ENCODE measurements around the gene RAB11FIP4. TPM values are rescaled to one million over a fixed set of nuclear protein-coding genes. Genes with fewer than 3 reads are reported as not detected.

RAB11FIP4 gene
- total and polyA plus RNA-seq, 10 of the 15 experiments (the other 5 are each of a cell fraction or from before 2014, with no cell fraction given), result 1.4 to 27.0 (median 17.6) TPM

DNA sequence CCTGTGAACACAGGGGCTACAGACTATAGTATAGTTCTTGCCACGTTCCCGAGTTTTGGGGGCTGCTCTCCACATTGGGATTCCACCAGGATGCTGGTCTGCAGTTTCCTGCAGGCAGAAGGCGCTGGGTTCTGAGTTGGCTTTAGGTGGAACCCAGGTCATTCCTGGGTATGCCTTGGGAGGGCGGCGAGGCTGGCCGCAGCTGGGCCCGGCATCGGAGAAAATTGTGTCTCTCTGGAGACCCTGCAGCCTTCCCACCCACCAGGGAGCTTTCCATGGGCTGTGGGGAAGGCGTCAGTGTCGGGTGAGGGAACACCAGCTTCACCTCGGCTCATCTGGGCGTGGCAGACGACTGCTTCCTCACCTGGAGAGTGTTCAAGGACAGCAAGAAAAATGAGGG lies 183.6 kb downstream of the RAB11FIP4 start:
- Histone ChIP-seq H3K4me1 (ENCODE audit: control insufficient read depth, insufficient read depth, low read length) (peaks cover 4% of the 10 kb centered on the region; the same call in 1 of the 2 replicates), H3K36me3 (ENCODE audit: control insufficient read depth in 2 of 2, insufficient read depth in 2 of 2, low read length in 1 of 2) (no peaks in the 10 kb centered on the region), H3K27ac (ENCODE audit: control insufficient read depth, insufficient read depth) (no peak overlapping the region), H3K4me2 (ENCODE audit: control insufficient read depth, insufficient read depth) (no peak overlapping the region), H3K27me3 (replicated peaks in 1 of 2; ENCODE audit: control insufficient read depth in 2 of 2, insufficient read depth in 2 of 2, low read length in 1 of 2) (no peaks in the 10 kb centered on the region; a peak in 1 of 4 replicates), H3K4me3 (no peak overlapping the region), H4K20me1 (ENCODE audit: control insufficient read depth, insufficient read depth) (no peaks in the 10 kb centered on the region), H3K9me3 (replicated peaks; ENCODE audit: control insufficient read depth, insufficient read depth, low read length) (no peaks in the 10 kb centered on the region), H2AFZ (ENCODE audit: control insufficient read depth, low read depth, low read length) (no peak overlapping the region), H3K79me2 (ENCODE audit: control insufficient read depth, insufficient read depth, low read length) (no peaks in the 10 kb centered on the region), H3K9ac (ENCODE audit: control insufficient read depth, insufficient read depth, low read length) (no peak overlapping the region)
- ChIA-PET POLR2A (no interaction called here), SMC1A (ENCODE audit: uncharacterized antibody, unreplicated experiment) (no interaction called here), CTCF (interaction anchor here (1.9 kb wide), 1 partner anchor 267 kb away, joined by 6 read pairs; no protein-coding TSS in a partner anchor), RAD21 (ENCODE audit: unreplicated experiment) (no interaction called here)
- intact Hi-C loops (cut with micrococcal nuclease; ENCODE audit: unreplicated experiment) (no loop called here), in situ Hi-C loops (cut with MboI) (no loop called here)
- 30% methylated on average over 13 of the region's 13 CpGs for WGBS (ENCODE audit: insufficient coverage, insufficient replicate concordance, low lambda C conversion rate, missing lambda C conversion rate)
- BruUV-seq (replicated peaks), result no TSS peak
- TF ChIP-seq CBX5 (IDR thresholded peaks at IDR 0.05; ENCODE audit: low read depth) (no peak), ETV6 (conservative IDR thresholded peaks at IDR 0.05 in 1 of 2, IDR thresholded peaks at IDR 0.05 in 1 of 2; ENCODE audit: borderline replicate concordance in 1 of 2, low read depth in 1 of 2) (no peak), BACH1 (IDR thresholded peaks at IDR 0.05; ENCODE audit: borderline replicate concordance) (no peak), SPI1 (IDR thresholded peaks at IDR 0.05; ENCODE audit: borderline replicate concordance, insufficient read depth, low read depth, low read length) (no peak), RBBP5 (conservative IDR thresholded peaks at IDR 0.05) (no peak), ZBED1 (IDR thresholded peaks at IDR 0.05; ENCODE audit: borderline replicate concordance) (no peak), EGR1 (IDR thresholded peaks at IDR 0.05; ENCODE audit: borderline replicate concordance in 1 of 2, low read depth in 2 of 2, low read length in 2 of 2) (no peak), NR2F1 (conservative IDR thresholded peaks at IDR 0.05) (no peak), ZNF217 (IDR thresholded peaks at IDR 0.05) (no peak), SUZ12 (IDR thresholded peaks at IDR 0.05; ENCODE audit: unreplicated experiment) (no peak), PML (IDR thresholded peaks at IDR 0.05; ENCODE audit: low read length) (no peak), KDM1A (IDR thresholded peaks at IDR 0.05; ENCODE audit: borderline replicate concordance) (no peak), CHD4 (IDR thresholded peaks at IDR 0.05) (no peak)
- TF ChIP-seq, protein P1, sequence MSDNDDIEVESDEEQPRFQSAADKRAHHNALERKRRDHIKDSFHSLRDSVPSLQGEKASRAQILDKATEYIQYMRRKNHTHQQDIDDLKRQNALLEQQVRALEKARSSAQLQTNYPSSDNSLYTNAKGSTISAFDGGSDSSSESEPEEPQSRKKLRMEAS (IDR thresholded peaks at IDR 0.05; ENCODE audit: low read depth, low read length), result no peak
- TF ChIP-seq, protein P2, sequence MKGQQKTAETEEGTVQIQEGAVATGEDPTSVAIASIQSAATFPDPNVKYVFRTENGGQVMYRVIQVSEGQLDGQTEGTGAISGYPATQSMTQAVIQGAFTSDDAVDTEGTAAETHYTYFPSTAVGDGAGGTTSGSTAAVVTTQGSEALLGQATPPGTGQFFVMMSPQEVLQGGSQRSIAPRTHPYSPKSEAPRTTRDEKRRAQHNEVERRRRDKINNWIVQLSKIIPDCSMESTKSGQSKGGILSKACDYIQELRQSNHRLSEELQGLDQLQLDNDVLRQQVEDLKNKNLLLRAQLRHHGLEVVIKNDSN (IDR thresholded peaks at IDR 0.05; ENCODE audit: borderline replicate concordance, extremely low read length, insufficient read depth, low read depth, low read length), result no peak
- TF ChIP-seq, protein P3, sequence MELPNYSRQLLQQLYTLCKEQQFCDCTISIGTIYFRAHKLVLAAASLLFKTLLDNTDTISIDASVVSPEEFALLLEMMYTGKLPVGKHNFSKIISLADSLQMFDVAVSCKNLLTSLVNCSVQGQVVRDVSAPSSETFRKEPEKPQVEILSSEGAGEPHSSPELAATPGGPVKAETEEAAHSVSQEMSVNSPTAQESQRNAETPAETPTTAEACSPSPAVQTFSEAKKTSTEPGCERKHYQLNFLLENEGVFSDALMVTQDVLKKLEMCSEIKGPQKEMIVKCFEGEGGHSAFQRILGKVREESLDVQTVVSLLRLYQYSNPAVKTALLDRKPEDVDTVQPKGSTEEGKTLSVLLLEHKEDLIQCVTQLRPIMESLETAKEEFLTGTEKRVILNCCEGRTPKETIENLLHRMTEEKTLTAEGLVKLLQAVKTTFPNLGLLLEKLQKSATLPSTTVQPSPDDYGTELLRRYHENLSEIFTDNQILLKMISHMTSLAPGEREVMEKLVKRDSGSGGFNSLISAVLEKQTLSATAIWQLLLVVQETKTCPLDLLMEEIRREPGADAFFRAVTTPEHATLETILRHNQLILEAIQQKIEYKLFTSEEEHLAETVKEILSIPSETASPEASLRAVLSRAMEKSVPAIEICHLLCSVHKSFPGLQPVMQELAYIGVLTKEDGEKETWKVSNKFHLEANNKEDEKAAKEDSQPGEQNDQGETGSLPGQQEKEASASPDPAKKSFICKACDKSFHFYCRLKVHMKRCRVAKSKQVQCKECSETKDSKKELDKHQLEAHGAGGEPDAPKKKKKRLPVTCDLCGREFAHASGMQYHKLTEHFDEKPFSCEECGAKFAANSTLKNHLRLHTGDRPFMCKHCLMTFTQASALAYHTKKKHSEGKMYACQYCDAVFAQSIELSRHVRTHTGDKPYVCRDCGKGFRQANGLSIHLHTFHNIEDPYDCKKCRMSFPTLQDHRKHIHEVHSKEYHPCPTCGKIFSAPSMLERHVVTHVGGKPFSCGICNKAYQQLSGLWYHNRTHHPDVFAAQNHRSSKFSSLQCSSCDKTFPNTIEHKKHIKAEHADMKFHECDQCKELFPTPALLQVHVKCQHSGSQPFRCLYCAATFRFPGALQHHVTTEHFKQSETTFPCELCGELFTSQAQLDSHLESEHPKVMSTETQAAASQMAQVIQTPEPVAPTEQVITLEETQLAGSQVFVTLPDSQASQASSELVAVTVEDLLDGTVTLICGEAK (IDR thresholded peaks at IDR 0.05; ENCODE audit: borderline replicate concordance), result no peak
- TF ChIP-seq, protein P4, sequence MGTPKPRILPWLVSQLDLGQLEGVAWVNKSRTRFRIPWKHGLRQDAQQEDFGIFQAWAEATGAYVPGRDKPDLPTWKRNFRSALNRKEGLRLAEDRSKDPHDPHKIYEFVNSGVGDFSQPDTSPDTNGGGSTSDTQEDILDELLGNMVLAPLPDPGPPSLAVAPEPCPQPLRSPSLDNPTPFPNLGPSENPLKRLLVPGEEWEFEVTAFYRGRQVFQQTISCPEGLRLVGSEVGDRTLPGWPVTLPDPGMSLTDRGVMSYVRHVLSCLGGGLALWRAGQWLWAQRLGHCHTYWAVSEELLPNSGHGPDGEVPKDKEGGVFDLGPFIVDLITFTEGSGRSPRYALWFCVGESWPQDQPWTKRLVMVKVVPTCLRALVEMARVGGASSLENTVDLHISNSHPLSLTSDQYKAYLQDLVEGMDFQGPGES (IDR thresholded peaks at IDR 0.05), result no peak
- TF ChIP-seq, protein P5, sequence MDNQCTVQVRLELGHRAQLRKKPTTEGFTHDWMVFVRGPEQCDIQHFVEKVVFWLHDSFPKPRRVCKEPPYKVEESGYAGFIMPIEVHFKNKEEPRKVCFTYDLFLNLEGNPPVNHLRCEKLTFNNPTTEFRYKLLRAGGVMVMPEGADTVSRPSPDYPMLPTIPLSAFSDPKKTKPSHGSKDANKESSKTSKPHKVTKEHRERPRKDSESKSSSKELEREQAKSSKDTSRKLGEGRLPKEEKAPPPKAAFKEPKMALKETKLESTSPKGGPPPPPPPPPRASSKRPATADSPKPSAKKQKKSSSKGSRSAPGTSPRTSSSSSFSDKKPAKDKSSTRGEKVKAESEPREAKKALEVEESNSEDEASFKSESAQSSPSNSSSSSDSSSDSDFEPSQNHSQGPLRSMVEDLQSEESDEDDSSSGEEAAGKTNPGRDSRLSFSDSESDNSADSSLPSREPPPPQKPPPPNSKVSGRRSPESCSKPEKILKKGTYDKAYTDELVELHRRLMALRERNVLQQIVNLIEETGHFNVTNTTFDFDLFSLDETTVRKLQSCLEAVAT (IDR thresholded peaks at IDR 0.05), result no peak
- ATAC-seq (no peak), DNase-seq (ENCODE audit: low read depth, low spot score) (no peak), FAIRE-seq (no peak)
